Smooth muscle cell (in vitro differentiated cells): Measurements from ENCODE around the gene PLS3. TPM values are rescaled to one million over a fixed set of nuclear protein-coding genes. Genes with fewer than 3 reads are reported as not detected.

ENCODE experiments used
- DNase-seq: peaks from one replicate; lab custom pipeline; 2025; ENCODE audit not compliant: unreplicated experiment; lab: John Stamatoyannopoulos, UW
- H2AFZ ChIP-seq: fragments of 200-600 bp; sonication (generic); 2 replicates; pipeline ENCODE4 v1.6.0; 2016; ENCODE audit warnings: antibody characterized with exemption, low read depth, mild to moderate bottlenecking
- H3F3A ChIP-seq: fragments of 200-600 bp; sonication (generic); 2 replicates; pipeline ENCODE4 v1.6.0; 2017; ENCODE audit warnings: antibody characterized with exemption, low read depth
- H3K27ac ChIP-seq: fragments of 200-600 bp; sonication (generic); 2 replicates; pipeline ENCODE4 v1.5.1; 2016; ENCODE audit warnings: low read depth, mild to moderate bottlenecking
- H3K27me3 ChIP-seq: fragments of 200-600 bp; sonication (generic); 2 replicates; pipeline ENCODE4 v1.6.1; 2016; ENCODE audit warnings: low read depth, mild to moderate bottlenecking
- H3K36me3 ChIP-seq: fragments of 200-600 bp; sonication (generic); 2 replicates; pipeline ENCODE4 v1.5.1; 2016; ENCODE audit warnings: low read depth
- H3K4me1 ChIP-seq: fragments of 200-600 bp; sonication (generic); 2 replicates; pipeline ENCODE4 v1.5.1; 2016; ENCODE audit warnings: low read depth
- H3K4me2 ChIP-seq: fragments of 200-600 bp; sonication (generic); 2 replicates; pipeline ENCODE4 v1.6.0; 2016; ENCODE audit warnings: mild to moderate bottlenecking
- H3K4me3 ChIP-seq: fragments of 200-600 bp; sonication (generic); 2 replicates; pipeline ENCODE4 v1.5.1; 2016; ENCODE audit warnings: mild to moderate bottlenecking
- H3K79me2 ChIP-seq: fragments of 200-600 bp; sonication (generic); 2 replicates; pipeline ENCODE4 v1.6.0; 2016; ENCODE audit warnings: low read depth, mild to moderate bottlenecking
- H3K9ac ChIP-seq: fragments of 200-600 bp; sonication (generic); 2 replicates; pipeline ENCODE4 v1.6.0; 2016; ENCODE audit warnings: low read depth
- H3K9me3 ChIP-seq: fragments of 200-600 bp; sonication (generic); replicated peaks from 2 replicates; pipeline ENCODE4 v1.5.1; 2016; ENCODE audit warnings: low read depth
- H4K20me1 ChIP-seq: fragments of 200-600 bp; sonication (generic); 2 replicates; pipeline ENCODE4 v1.6.0; 2016; ENCODE audit warnings: low read depth
- WGBS: methylation state at CpG from one replicate; pipeline ENCODE4 v1.1.7; 2016; ENCODE audit warnings: low lambda C conversion rate; 5-methylcytosine and 5-hydroxymethylcytosine counted together
- polyA plus RNA-seq: library from polyadenylated mRNA; unstranded; fragments of >200 nt; fragmentation: Nextera tagmentation; extraction: Ambion mirVana; gene quantifications from 2 replicates; pipeline ENCODE4 v1.2.1, GENCODE V29; 2016
- total RNA-seq: library from RNA; depleted of rRNA; stranded (reverse); fragments of >200 nt; gene quantifications from 2 replicates; pipeline ENCODE4 v1.2.3, GENCODE V29; 2014
- TF ChIP-seq, protein P1 (sequence below): fragments of 200-600 bp; sonication (generic); IDR thresholded peaks from 2 replicates; pipeline ENCODE4 v1.5.1; 2017; ENCODE audit warnings: borderline replicate concordance, mild to moderate bottlenecking, antibody characterized with exemption; ENCODE audit not compliant: insufficient read depth, poor library complexity, severe bottlenecking

Gene PLS3
- total and polyA plus RNA-seq, 2 experiments from 2014 or later: 305 to 609 TPM

DNA sequence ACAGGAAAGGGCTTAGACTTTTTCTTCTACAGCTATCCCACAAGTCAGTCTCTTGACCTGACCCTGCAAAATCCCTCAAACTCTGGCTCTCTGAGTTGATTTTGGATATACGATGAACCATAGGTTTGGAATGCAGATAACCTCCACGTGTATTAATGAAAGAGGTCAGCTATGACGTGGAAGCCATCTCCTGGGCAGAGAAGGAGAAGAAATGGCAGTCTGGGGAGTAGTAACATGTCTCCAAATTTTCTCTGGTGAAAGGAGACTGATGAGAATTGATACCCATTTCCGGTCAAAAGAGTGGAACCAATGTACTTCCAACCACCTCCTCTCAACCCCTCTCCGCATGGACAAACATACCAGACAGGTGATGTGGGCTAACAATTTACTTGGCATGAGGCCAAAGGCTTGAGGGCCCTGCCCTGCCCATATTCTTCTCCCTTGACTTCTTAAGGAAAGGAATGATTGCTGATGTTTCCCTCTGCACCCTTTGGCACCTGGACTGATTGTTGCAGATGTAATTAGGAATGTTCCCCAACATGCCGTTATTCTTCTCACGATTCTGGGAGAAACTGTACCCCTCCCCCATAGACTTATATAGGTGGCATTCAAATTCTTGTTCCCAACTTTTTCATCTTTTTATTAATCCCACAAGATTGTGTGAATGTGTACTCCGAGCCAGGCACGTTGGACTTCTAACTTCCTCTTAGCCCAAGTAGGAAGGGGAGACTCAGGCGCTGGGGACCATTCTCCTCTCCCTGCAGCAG is 580 bp upstream of the PLS3 start:
- H3K27me3 ChIP-seq: no peaks in the 10 kb centered on the region
- peak overlapping the region; percentile 91 for H3K4me3 ChIP-seq
- H3K27ac ChIP-seq: peak overlapping the region; percentile 92
- H3K9ac ChIP-seq: peak overlapping the region; percentile 92
- WGBS: 34% methylated on average over 10 of the region's 10 CpGs
- H3K9me3 ChIP-seq: no peaks in the 10 kb centered on the region
- H2AFZ ChIP-seq: peak overlapping the region; percentile 67
- peaks cover 13% of the 10 kb centered on the region for H3F3A ChIP-seq
- TF ChIP-seq, protein P1, sequence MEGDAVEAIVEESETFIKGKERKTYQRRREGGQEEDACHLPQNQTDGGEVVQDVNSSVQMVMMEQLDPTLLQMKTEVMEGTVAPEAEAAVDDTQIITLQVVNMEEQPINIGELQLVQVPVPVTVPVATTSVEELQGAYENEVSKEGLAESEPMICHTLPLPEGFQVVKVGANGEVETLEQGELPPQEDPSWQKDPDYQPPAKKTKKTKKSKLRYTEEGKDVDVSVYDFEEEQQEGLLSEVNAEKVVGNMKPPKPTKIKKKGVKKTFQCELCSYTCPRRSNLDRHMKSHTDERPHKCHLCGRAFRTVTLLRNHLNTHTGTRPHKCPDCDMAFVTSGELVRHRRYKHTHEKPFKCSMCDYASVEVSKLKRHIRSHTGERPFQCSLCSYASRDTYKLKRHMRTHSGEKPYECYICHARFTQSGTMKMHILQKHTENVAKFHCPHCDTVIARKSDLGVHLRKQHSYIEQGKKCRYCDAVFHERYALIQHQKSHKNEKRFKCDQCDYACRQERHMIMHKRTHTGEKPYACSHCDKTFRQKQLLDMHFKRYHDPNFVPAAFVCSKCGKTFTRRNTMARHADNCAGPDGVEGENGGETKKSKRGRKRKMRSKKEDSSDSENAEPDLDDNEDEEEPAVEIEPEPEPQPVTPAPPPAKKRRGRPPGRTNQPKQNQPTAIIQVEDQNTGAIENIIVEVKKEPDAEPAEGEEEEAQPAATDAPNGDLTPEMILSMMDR: no peak
- peaks cover 42% of the 10 kb centered on the region for H3K79me2 ChIP-seq
- H4K20me1 ChIP-seq: peaks cover 36% of the 10 kb centered on the region
- H3K4me1 ChIP-seq: peaks cover 39% of the 10 kb centered on the region
- no peaks in the 10 kb centered on the region for H3K36me3 ChIP-seq
- no peak for DNase-seq
- peak overlapping the region; percentile 94 for H3K4me2 ChIP-seq

- H3F3A ChIP-seq: peaks cover 13% of the 10 kb centered on the region
- peaks cover 46% of the 10 kb centered on the region for H4K20me1 ChIP-seq
- H3K27me3 ChIP-seq: no peaks in the 10 kb centered on the region
- no peaks in the 10 kb centered on the region for H3K9me3 ChIP-seq
- peak overlapping the region; percentile 91 for H3K4me3 ChIP-seq
- peak overlapping the region; percentile 92 for H3K9ac ChIP-seq
- peak overlapping the region; percentile 67 for H2AFZ ChIP-seq
- WGBS: under 1% methylated on average over 48 of the region's 55 CpGs
- H3K36me3 ChIP-seq: no peaks in the 10 kb centered on the region
- peaks cover 57% of the 10 kb centered on the region for H3K79me2 ChIP-seq
- peak; percentile 48 for DNase-seq
- H3K4me2 ChIP-seq: peak overlapping the region; percentile 94
- peak overlapping the region; percentile 92 for H3K27ac ChIP-seq
- TF ChIP-seq, protein P1: no peak
- peaks cover 39% of the 10 kb centered on the region for H3K4me1 ChIP-seq
Observed at GRCh38 chrX:115561605-115562479, 868 bp downstream of the PLS3 start.

- Histone ChIP-seq H3K4me1 (peaks cover 39% of the 10 kb centered on the region), H4K20me1 (peaks cover 52% of the 10 kb centered on the region), H3F3A (peaks cover 13% of the 10 kb centered on the region), H3K9ac (peak overlapping the region; percentile 92), H3K79me2 (peaks cover 63% of the 10 kb centered on the region), H3K9me3 (no peaks in the 10 kb centered on the region), H3K4me2 (peak overlapping the region; percentile 94), H3K27me3 (no peaks in the 10 kb centered on the region), H3K4me3 (peak overlapping the region; percentile 91), H3K36me3 (no peaks in the 10 kb centered on the region), H3K27ac (peak overlapping the region; percentile 92), H2AFZ (peak overlapping the region; percentile 67)
- TF ChIP-seq, protein P1: no peak
- no peak for DNase-seq
- 2% methylated on average over 9 of the region's 9 CpGs for WGBS
Observed at GRCh38 chrX:115562480-115562847, 1.5 kb downstream of the PLS3 start.
